Activated naive CD4-positive, alpha-beta T cell treated with anti-CD3 and anti-CD28 coated beads, Interleukin-2, amount 50 U/mL, for 72 hours (primary cell): ENCODE data around the gene OPTN. TPM values are rescaled to one million over a fixed set of nuclear protein-coding genes. Genes with fewer than 3 reads are reported as not detected.
"Not testable (repeated sequence)": the region's sequence is repeated elsewhere in the genome, so short reads cannot be mapped to it uniquely, and the experiment has no call there.

Experiments
- ATAC-seq, 2 donors: fragments of 150-1000 bp; cut with Tn5 transposase; 2 replicates each; pipeline ENCODE4 v1.10.0; 2021; ENCODE audit warnings: mild to moderate bottlenecking in 2 of 2, moderate library complexity in 2 of 2
- DNase-seq, 2 donors: peaks; one replicate each; pipeline ENCODE4 v3.0.0; 2021 to 2022; ENCODE audit warnings: low spot score in 2 of 2
- H3K27ac Mint-ChIP-seq, 2 donors: one replicate each; pipeline ENCODE4 v1.8.0; 2022; ENCODE audit warnings: mild to moderate bottlenecking in 2 of 2, mixed read lengths in 2 of 2
- H3K36me3 Mint-ChIP-seq, 2 donors: one replicate each; pipeline ENCODE4 v1.8.0; 2022; ENCODE audit warnings: mixed read lengths in 2 of 2
- H3K9me3 Mint-ChIP-seq, 2 donors: one replicate each; pipeline ENCODE4 v1.8.0; 2022; ENCODE audit warnings: mixed read lengths in 2 of 2
- total RNA-seq, 2 donors: library from RNA; stranded (reverse); gene quantifications; one replicate each; pipeline ENCODE4 v1.2.3, GENCODE V29; 2022

Gene OPTN
- total RNA-seq, 2 donors from 2014 or later = 47.8 to 66.5 TPM

DNA sequence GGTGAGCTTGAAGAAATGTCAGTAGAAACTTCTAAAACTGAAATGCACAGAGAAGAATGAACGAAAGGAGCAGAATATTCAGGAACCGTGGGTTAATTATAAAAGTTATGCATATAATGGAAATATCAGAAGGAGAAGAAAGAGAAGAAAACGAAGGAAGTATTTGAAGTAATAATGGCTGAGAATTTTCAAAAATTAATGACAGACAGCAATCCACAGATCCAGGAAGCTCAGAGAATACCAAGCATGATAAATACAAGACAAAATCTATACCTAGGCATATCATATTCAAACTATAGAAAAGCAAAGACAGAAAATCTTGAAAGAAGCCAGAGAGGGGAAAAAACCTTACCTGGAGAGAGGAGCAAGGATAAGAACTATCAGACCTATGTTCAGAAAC is 44.9 kb downstream of the OPTN start:
- Mint-ChIP-seq H3K36me3 (peaks cover 37 to 42% of the 10 kb centered on the region in 2 donors), H3K9me3 (peaks cover 24 to 26% of the 10 kb centered on the region in 2 donors), H3K27ac (no peak overlapping the region)
- DNase-seq (no peak), ATAC-seq (no peak)

DNA sequence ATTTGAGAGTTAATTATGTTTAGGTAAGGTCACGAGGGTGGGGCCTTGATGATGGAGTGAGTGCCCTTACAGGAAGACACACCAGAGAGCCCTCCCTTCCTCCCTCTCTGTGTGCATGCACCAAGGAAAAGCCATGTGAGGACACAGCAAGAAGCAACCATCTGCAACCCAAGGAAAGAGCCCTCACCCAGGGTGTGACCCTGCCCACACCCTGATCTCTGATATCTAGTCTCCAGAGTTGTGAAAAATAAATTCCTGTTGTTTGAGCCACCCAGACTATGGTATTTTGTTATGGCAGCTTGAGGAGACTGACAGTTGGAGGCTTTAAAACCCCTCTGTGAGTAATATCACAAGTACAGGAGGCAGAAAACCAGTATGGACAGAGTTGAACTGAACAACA is 46.4 kb downstream of the OPTN start:
- DNase-seq = no peak
- Mint-ChIP-seq H3K9me3 (peaks cover 27 to 34% of the 10 kb centered on the region in 2 donors), H3K36me3 (peaks cover 27 to 29% of the 10 kb centered on the region in 2 donors), H3K27ac (no peak overlapping the region)
- no peak for ATAC-seq

DNA sequence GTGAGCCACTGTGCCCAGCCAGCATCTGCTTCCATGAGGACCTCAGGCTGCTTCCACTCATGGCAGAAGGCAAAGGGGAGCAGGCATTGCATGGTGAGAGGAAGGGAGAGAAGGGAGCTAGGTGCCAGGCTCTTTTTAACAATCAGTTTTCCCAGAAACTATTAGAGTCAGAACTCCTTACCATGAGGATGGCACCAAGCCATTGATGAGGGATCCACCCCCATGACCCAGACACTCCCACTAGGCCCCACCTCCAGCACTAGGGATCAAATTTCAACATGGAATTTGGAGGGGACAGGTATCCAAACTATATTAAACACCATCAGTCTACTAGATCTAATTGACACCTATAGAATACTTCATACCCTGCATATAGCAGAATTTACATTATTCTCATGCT is 47.2 kb downstream of the OPTN start:
- DNase-seq = no peak
- no peak overlapping the region for H3K27ac Mint-ChIP-seq
- peaks cover 27 to 34% of the 10 kb centered on the region in 2 donors for H3K9me3 Mint-ChIP-seq
- peaks cover 27 to 29% of the 10 kb centered on the region in 2 donors for H3K36me3 Mint-ChIP-seq
- no peak for ATAC-seq

DNA sequence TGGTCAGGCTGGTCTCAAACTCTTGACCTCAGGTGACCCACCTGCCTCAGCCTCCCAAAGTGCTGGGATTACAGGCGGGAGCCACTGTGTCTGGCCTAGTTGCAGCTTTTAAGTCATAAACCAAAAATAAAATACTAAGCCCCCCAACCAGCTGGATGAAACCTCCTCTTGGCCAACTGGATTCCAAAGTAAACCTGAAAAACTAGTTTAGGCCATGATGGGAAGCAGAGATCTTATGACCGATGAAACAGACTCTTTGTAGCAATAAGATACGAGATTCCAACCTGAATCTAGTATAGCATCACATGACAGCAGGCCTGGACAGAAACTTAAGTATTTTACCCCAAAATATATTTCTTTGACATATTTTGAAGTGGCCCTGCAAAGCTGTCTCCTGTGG is 52.3 kb downstream of the OPTN start:
- H3K36me3 Mint-ChIP-seq = peaks cover 0 to 11% of the 10 kb centered on the region in 2 donors
- H3K27ac Mint-ChIP-seq = no peak overlapping the region

DNA sequence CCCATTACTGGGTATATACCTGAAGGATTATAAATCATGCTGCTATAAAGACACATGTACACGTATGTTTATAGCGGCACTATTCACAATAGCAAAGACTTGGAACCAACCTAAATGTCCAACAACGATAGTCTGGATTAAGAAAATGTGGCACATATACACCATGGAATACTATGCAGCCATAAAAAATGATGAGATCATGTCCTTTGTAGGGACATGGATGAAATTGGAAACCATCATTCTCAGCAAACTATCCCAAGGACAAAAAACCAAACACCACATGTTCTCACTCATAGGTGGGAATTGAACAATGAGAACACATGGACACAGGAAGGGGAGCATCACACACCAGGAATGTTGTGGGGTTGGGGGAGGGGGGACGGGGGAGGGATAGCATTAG is 55.9 kb downstream of the OPTN start:
- not testable (repeated sequence) for DNase-seq, H3K27ac Mint-ChIP-seq, H3K9me3 Mint-ChIP-seq, ATAC-seq
- peaks cover 0 to 11% of the 10 kb centered on the region in 2 donors for H3K36me3 Mint-ChIP-seq

More for the DNA sequence above, 52.3 kb downstream of the OPTN start:
- no peak for ATAC-seq
- H3K9me3 Mint-ChIP-seq = peaks cover 12 to 13% of the 10 kb centered on the region in 2 donors
- DNase-seq = no peak

DNA sequence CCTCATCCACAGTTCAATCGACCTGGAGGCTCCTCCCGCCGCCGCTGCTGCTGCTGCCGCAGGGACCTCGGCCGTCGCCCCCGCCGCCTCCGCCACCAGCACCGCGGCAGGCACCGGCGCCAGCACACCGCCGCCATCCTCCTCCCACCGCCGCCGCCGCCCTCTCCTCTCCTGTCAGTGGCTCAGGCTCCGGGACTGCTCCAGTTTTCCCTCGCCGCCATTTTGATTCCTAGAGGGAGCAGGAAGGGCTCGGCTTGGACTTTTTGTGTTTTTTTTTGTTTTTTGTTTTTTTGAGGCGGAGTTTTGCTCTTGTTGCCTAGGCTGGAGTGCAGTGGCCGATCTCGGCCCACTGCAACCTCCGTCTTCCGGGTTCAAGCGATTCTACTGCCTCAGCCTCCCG is 58.4 kb downstream of the OPTN start:
- Mint-ChIP-seq H3K27ac (peak overlapping the region in 1 of 2 donors; percentile 82), H3K36me3 (peaks cover 10 to 20% of the 10 kb centered on the region in 2 donors), H3K9me3 (peaks cover 4% of the 10 kb centered on the region in 2 donors)
- ATAC-seq = no peak
- DNase-seq = no peak

DNA sequence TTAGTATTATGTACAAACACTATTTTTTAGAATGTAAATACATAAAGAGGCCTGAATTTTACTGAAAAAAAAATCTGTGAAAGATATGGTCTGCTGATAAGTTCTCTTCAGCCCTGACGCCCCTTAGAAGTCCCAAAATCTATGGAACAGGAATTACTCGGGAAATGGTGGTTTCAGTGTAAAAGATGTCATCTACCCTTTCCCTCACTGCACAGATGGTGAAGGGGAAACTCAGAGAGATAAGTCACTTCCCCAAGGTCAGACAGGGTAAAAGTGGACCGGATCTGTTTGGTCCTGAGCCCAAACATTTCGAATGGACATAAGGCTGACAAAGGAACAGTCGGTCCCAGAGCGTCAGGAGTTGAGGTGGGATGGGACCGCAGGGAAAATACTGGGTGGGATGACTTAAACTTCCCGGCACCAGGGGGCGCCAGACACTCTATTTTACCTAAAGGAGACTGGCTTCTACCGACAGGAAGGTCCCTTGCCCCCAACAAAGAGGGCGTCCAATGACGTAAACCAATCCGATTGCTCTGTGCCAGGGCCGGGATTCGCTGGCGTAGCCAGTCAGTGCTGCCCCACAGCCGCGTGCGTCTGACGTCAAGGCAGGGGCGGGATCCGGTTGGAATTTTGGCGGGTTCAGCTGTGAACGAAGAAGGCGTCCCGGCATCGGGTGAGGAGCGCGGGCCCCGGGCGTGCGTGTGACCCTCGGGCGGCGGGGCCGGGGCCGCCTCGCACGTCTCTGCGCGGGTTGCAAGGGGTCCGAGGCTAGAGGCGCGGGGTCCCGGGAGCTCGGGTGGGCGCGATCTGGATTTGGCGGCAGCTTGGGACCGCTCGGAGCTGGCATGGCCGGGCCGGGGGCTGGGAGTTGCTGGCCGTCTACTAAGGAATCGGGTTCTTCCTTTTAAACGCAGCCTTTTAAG is 61.2 kb downstream of the OPTN start, which contains the start of gene MCM10:
MCM10 (plus strand) TSS at position 625 of the 923 bp plus-strand sequence. CDS start 2,645 bp downstream, outside the sequence.
- peak; percentile 97 to 98 for DNase-seq
- no peaks in the 10 kb centered on the region for H3K9me3 Mint-ChIP-seq
- peak within 1 kb of the TSS; percentile 81 to 94 for H3K27ac Mint-ChIP-seq
- peak; percentile 100 for ATAC-seq
- peaks cover 16 to 22% of the 10 kb centered on the region in 2 donors for H3K36me3 Mint-ChIP-seq

DNA sequence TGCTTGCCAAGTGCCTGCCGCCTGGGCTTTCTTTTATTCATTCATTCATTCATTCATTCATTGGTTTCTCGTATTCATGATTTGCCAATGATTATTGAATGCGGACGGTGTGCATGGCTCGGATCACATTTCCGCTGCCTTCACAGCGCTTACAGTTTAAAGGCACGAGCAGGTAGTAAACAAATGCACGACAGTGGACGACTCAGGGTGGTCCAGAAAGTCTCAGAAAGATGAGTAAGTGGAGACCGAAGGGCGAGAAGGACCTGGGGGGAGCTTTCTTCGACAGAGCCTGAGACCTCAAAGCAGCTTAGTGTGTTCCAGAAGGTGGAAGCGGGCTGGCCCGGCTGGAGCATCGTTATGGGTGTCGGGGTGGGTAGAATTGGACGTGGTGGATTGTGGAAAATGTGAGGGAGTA is 61.9 kb downstream of the OPTN start:
- Mint-ChIP-seq H3K27ac (peak overlapping the region; percentile 81 to 94), H3K9me3 (no peaks in the 10 kb centered on the region), H3K36me3 (peaks cover 17 to 23% of the 10 kb centered on the region in 2 donors)
- DNase-seq (no peak), ATAC-seq (peak; percentile 6 to 18)

DNA sequence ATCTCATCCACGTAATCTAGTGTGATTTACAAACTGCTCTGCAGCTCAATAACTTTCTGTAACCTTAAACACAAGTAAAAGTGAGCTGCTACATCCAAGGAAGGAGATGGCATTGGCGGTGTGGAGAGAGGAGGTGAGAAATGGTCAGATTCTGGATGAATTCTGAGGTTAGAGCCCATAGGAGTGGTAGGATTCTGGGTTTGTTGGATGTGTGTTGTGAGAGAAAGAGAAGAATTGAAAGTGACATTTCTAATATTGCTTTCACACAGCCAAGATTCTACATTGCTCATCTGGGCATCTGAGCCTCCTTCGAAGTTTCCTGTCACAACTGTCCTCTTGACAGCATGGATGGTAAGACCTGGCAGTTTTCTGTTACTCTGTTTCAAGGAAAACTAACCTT is 63.9 kb downstream of the OPTN start:
- DNase-seq = no peak
- peaks cover 28 to 40% of the 10 kb centered on the region in 2 donors for H3K36me3 Mint-ChIP-seq
- H3K9me3 Mint-ChIP-seq = no peaks in the 10 kb centered on the region
- H3K27ac Mint-ChIP-seq = no peak overlapping the region
- no peak for ATAC-seq

DNA sequence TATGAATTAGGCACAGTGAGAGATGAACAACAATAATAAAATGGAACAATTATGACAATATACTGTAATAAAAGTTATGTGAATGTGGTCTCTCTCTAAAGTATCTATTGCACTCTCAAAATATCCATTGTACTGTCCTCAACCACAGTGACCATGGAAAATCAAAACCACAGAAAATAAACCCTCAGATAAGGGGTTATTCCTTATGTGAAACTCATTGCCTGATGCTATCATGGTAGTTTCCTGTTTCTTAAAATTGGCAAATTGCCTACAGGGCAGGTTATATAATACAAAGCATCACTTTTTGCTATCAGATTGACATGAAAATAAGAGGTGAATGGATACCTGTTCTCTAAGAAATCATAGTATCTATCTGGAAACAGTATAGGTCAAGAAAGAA is 65.2 kb downstream of the OPTN start:
- H3K9me3 Mint-ChIP-seq = no peaks in the 10 kb centered on the region
- H3K36me3 Mint-ChIP-seq = peaks cover 34 to 47% of the 10 kb centered on the region in 2 donors
- ATAC-seq (no peak), DNase-seq (no peak)
- H3K27ac Mint-ChIP-seq = no peak overlapping the region

DNA sequence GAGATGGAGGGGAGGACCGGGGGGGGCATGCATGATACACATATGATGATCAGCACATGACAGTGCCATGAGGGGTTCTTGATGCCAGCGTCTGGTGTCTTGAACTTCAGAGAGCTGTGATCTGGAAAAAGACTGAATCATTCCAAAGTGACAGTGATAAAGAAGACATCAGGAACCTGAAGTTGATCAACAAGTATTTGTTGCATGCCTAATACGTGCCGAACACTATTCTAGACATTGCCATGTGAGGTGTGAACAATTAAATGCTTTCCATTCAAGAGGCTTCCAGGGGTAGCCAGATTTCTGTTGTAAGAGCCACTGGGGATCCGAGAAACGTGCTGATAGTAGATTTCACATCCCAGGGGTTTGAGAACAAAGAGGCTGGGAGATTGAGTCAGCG is 67.6 kb downstream of the OPTN start:
- Mint-ChIP-seq H3K9me3 (no peaks in the 10 kb centered on the region), H3K36me3 (peaks cover 41 to 53% of the 10 kb centered on the region in 2 donors), H3K27ac (peak overlapping the region in 1 of 2 donors; percentile 1)
- DNase-seq (no peak), ATAC-seq (no peak)

DNA sequence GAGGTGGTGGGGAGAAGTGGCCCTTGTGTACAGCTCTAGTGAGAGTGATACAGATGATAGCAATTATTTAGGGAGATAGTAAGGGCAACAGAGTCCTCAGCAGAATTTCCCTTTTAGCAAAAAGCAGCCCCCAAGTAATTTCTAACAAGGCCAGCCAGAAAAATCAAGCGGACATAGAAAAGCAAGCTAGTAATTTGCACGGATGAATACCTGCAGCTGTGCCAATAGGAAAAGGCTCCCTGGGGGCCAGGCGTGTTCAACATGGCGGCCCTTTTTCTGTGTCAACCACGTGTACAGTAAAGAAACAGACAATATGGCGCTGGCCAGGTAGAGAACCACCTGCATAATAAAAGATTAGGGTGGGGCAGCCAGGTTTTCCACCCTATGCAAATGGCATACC is 68.8 kb downstream of the OPTN start:
- ATAC-seq = no peak
- no peak for DNase-seq
- Mint-ChIP-seq H3K27ac (no peak overlapping the region), H3K9me3 (no peaks in the 10 kb centered on the region), H3K36me3 (peaks cover 52 to 59% of the 10 kb centered on the region in 2 donors)

DNA sequence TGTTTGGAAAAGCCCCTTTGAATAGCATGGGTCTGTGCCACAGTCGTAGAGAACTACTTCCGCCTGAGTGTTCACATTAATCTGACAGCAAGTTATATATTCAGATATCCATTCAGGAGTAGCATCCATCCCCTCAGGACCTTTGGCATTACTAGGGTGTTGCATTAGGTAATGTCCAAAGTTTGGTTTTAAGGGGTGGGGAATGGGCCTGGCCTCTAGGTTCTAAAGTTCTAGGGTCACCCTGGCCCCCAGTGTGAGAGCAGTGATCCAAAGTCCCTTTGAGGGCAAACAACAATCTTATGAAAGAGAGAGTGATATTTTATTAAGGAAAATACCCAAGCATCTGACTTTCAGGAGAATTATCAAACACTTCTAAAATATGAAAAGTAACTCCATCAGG is 73.7 kb downstream of the OPTN start:
- ATAC-seq (no peak), DNase-seq (no peak)
- H3K9me3 Mint-ChIP-seq = no peaks in the 10 kb centered on the region
- no peak overlapping the region for H3K27ac Mint-ChIP-seq
- peaks cover 55 to 61% of the 10 kb centered on the region in 2 donors for H3K36me3 Mint-ChIP-seq

DNA sequence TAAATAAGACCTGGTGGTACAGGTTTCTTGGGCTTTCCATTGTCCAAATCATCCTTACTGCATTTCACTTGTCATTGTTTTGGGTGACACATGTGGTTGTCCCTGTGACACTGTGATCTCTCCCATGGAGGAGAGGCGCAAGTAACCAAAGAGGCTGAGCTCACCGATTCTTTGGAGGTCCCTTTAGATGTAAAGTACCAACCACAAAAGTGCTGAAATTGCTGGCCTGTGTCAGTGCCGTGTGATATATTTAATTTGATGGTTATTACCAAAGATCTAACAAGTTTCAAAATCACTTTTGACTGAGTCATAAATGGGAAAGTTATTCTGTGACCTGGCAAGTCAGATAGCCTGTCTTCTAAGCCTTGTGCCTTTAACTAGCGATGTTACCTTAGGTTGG is 80.8 kb downstream of the OPTN start:
- Mint-ChIP-seq H3K36me3 (peaks cover 53 to 66% of the 10 kb centered on the region in 2 donors), H3K9me3 (no peaks in the 10 kb centered on the region), H3K27ac (no peak overlapping the region)
- DNase-seq (peak in 1 of 2 donors; percentile 18), ATAC-seq (peak; percentile 78 to 94)

DNA sequence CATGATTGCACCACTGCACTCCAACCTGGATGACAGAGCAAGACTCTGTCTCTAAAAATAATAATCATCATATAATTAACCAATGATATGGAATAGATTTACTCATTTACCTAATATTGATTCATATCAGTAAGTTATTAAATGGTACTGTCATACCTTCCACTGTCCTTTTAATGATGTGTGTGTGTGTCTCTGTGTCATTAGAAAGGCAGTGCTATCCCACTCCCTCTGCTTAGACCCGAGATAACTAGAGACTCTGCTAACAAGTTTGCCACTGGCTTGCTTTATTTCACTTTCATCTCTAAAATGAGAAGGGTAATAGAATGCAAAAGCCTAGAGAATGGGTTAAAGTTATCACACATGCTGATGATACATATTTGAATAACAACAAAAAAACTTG is 82.5 kb downstream of the OPTN start:
- Mint-ChIP-seq H3K27ac (no peak overlapping the region), H3K36me3 (peaks cover 61 to 73% of the 10 kb centered on the region in 2 donors), H3K9me3 (no peaks in the 10 kb centered on the region)
- ATAC-seq (no peak), DNase-seq (no peak)

DNA sequence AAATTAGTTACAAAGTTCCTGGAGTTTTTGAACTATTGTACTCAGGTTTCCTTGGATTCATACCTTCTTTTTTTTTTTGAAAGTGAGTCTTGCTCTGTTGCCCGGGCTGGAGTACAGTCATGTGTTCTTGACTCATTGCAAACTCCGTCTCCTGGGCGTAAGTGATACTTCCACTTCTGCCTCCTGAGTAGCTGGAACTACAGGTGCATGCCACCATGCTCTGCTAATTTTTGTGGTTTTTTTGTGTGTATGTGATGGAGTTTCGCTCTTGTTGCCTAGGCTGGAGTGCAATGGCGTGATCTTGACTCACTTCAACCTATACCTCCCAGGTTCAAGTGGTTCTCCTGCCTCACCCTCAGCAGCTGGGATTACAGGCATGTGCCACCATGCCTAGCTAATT is 83.7 kb downstream of the OPTN start:
- ATAC-seq (no peak), DNase-seq (no peak)
- H3K9me3 Mint-ChIP-seq = no peaks in the 10 kb centered on the region
- no peak overlapping the region for H3K27ac Mint-ChIP-seq
- H3K36me3 Mint-ChIP-seq = peaks cover 57 to 67% of the 10 kb centered on the region in 2 donors

DNA sequence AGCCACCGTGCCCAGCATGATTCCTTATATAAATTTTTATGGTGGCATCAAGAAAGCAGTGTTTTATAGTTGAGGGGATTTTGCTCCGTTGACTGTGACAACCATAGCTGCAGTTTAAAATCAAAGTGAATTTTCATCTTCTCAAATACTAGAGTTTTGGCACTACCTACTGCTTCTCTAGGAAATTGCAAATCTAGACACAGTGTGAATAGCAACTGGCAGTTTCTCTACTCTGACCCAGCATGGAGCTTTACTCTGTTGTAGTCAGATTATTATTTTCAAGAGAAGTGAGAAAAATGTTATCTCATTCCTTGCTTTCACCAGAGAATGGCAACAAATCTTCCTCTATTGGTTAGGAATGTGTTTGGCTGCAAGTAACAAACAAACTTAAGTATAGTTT is 84.3 kb downstream of the OPTN start:
- no peak for ATAC-seq
- Mint-ChIP-seq H3K9me3 (no peaks in the 10 kb centered on the region), H3K36me3 (peaks cover 55 to 67% of the 10 kb centered on the region in 2 donors), H3K27ac (no peak overlapping the region)
- DNase-seq = no peak
